B cell (primary cell): ENCODE measurements around the gene NPPC. TPM values are rescaled to one million over a fixed set of nuclear protein-coding genes. Genes with fewer than 3 reads are reported as not detected.

Experiments
- ATAC-seq: fragments of 200-7000 bp; cut with Tn5 transposase; one replicate; pipeline ENCODE4 v1.10.0; 2021; ENCODE audit warnings: low read depth, mild to moderate bottlenecking, moderate number of reproducible peaks, moderate library complexity
- CTCF ChIA-PET: fragments of 350-600 bp; sonication (Branson Sonifier 250); formaldehyde crosslinking; loops from one replicate; lab custom pipeline; 2021; ENCODE audit warnings: antibody characterized with exemption, inconsistent platforms; lab: Charles Lee
- POLR2A ChIA-PET: fragments of 350-600 bp; sonication (Branson Sonifier 250); formaldehyde crosslinking; loops from one replicate; lab custom pipeline; 2021; ENCODE audit warnings: antibody characterized with exemption; lab: Charles Lee
- DNase-seq: peaks from one replicate; pipeline ENCODE4 v3.0.0; 2013
- H2AFZ ChIP-seq: 2 replicates; pipeline ENCODE4 v1.6.1; 2012; ENCODE audit warnings: mild to moderate bottlenecking, low read depth, low read length; ENCODE audit not compliant: insufficient read depth, poor library complexity, severe bottlenecking
- H3K27ac ChIP-seq, 2 donors: 1 replicate in 1 of 2; 2 replicates in 1 of 2; pipeline ENCODE4 v1.5.1; 2012 to 2013; ENCODE audit warnings: low read length in 2 of 2, mild to moderate bottlenecking in 2 of 2, moderate library complexity in 1 of 2
- H3K27me3 ChIP-seq, 4 experiments: fragments of 200-600 bp in 1 of 4; sonication (generic) in 1 of 4; replicated peaks in 1 of 4; 1 replicate in 2 of 4; 2 replicates in 2 of 4; pipeline versions ENCODE4 v1.6.1 to v1.7.0; 2013 to 2016; ENCODE audit warnings: low read length in 3 of 4, mild to moderate bottlenecking in 2 of 4, mixed read lengths in 1 of 4, moderate library complexity in 1 of 4; ENCODE audit not compliant: insufficient read depth in 4 of 4, control insufficient read depth in 3 of 4; ENCODE audit errors: control extremely low read depth in 1 of 4
- H3K36me3 ChIP-seq, 2 experiments: replicated peaks in 1 of 2; 1 replicate in 1 of 2; 2 replicates in 1 of 2; pipeline versions ENCODE4 v1.6.1 to v1.7.1; 2013; ENCODE audit warnings: low read length in 1 of 2; ENCODE audit not compliant: insufficient read depth in 2 of 2, control insufficient read depth in 1 of 2; ENCODE audit errors: control extremely low read depth in 1 of 2, extremely low read depth in 1 of 2
- H3K4me1 ChIP-seq, 2 donors: fragments of 200-600 bp in 1 of 2; sonication (generic) in 1 of 2; 1 replicate in 1 of 2; 2 replicates in 1 of 2; pipeline versions ENCODE4 v1.5.1 to v1.6.1; 2013 to 2017; ENCODE audit warnings: low read length in 2 of 2; ENCODE audit not compliant: control insufficient read depth in 2 of 2, insufficient read depth in 2 of 2
- H3K4me2 ChIP-seq: replicated peaks from 2 replicates; pipeline ENCODE3; 2012; ENCODE audit warnings: mild to moderate bottlenecking, low read depth, low read length; ENCODE audit not compliant: poor library complexity, severe bottlenecking
- H3K4me3 ChIP-seq, 5 experiments: fragments of 200-600 bp in 1 of 5; sonication (generic) in 1 of 5; 1 replicate in 3 of 5; 2 replicates in 2 of 5; pipeline versions ENCODE4 v1.5.1 to v1.7.0; 2011 to 2016; ENCODE audit warnings: low read length in 4 of 5, mild to moderate bottlenecking in 4 of 5, low read depth in 2 of 5, control low read depth in 1 of 5, moderate library complexity in 1 of 5; ENCODE audit not compliant: insufficient read depth in 1 of 5; ENCODE audit errors: control extremely low read depth in 1 of 5, extremely low read depth in 1 of 5
- H3K79me2 ChIP-seq: fragments of 200-600 bp; sonication (generic); one replicate; pipeline ENCODE4 v1.6.0; 2016; ENCODE audit warnings: low read length; ENCODE audit not compliant: control insufficient read depth, insufficient read depth
- H3K9ac ChIP-seq: fragments of 200-600 bp; sonication (generic); 2 replicates; pipeline ENCODE4 v1.6.1; 2017; ENCODE audit warnings: mild to moderate bottlenecking, low read length, moderate library complexity
- H3K9me3 ChIP-seq, 3 donors: one replicate each; pipeline versions ENCODE4 v1.6.1 to v1.7.1; 2013; ENCODE audit warnings: low read length in 2 of 3; ENCODE audit not compliant: control insufficient read depth in 2 of 3, insufficient read depth in 1 of 3; ENCODE audit errors: control extremely low read depth in 1 of 3
- H4K20me1 ChIP-seq: 2 replicates; pipeline ENCODE4 v1.6.0; 2012; ENCODE audit warnings: mild to moderate bottlenecking, low read length; ENCODE audit not compliant: insufficient read depth, control insufficient read depth, poor library complexity, severe bottlenecking
- H3K27ac Mint-ChIP-seq: one replicate; pipeline ENCODE4 v1.8.0; 2021; ENCODE audit warnings: mixed read lengths
- H3K27me3 Mint-ChIP-seq: one replicate; pipeline ENCODE4 v1.8.0; 2021; ENCODE audit warnings: mixed read lengths
- H3K4me1 Mint-ChIP-seq: one replicate; pipeline ENCODE4 v1.8.0; 2021; ENCODE audit warnings: mixed read lengths
- H3K4me3 Mint-ChIP-seq: one replicate; pipeline ENCODE4 v1.8.0; 2021; ENCODE audit warnings: mixed read lengths
- H3K9me3 Mint-ChIP-seq: one replicate; pipeline ENCODE4 v1.8.0; 2022; ENCODE audit warnings: mixed read lengths; ENCODE audit not compliant: insufficient read depth
- EZH2 ChIP-seq: IDR thresholded peaks from 2 replicates; pipeline ENCODE4 v1.6.1; 2012; ENCODE audit warnings: borderline replicate concordance, low read depth, mild to moderate bottlenecking, moderate library complexity, low read length; ENCODE audit not compliant: insufficient read depth, poor library complexity, severe bottlenecking
- WGBS: methylation state at CpG from one replicate; pipeline ENCODE4 v1.1.5; 2013; ENCODE audit warnings: missing lambda C conversion rate; ENCODE audit not compliant: insufficient coverage; 5-methylcytosine and 5-hydroxymethylcytosine counted together
- intact Hi-C: fragments of 100-400 bp; cut with micrococcal nuclease; formaldehyde crosslinking; loops from one replicate; pipeline ENCODE4 v1.10.0; 2022
- polyA plus RNA-seq: library from polyadenylated mRNA; depleted of rRNA; stranded (reverse); fragments of >200 nt; gene quantifications from 2 replicates; pipeline ENCODE4 v1.2.3, GENCODE V29; 2012
- total RNA-seq, 2 donors: library from RNA; stranded (reverse); fragments of 120-200 nt in 1 of 2; gene quantifications; 1 replicate in 1 of 2; 2 replicates in 1 of 2; pipeline versions ENCODE4 v1.2.3 to v1.2.4, GENCODE V29; 2013 to 2022
- TF ChIP-seq, protein P1 (sequence below): fragments of 200-600 bp; IDR thresholded peaks from one replicate; pipeline ENCODE4 v1.8.0; 2022; ENCODE audit warnings: antibody characterized with exemption, mild to moderate bottlenecking

NPPC gene
- total and polyA plus RNA-seq, 2 donors (not counting 1 experiment from before 2014, with no cell fraction given) = 0.33 to 0.71 TPM

DNA sequence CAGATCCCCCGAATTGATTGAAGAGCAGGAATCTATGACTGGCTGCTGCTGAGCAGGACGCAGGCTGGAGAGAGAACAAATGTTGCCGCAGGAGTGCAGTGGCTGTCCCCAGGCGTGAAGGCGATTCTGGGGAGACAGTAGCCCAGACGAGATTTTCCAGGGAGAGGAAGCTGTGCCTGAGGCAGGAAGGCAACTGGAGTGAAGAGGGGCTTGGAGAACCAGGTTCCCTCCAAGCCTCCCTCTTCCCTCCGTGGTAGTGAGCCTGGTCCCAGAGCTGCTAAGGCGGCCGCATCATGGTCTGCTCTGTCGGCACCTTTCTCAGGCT is 1.3 kb upstream of the NPPC start:
- CTCF ChIA-PET = interaction anchor here (1.0 kb wide), 1 partner anchor 214 kb away, joined by 3 read pairs; no protein-coding TSS in a partner anchor
- Histone ChIP-seq H3K79me2 (no peaks in the 10 kb centered on the region), H3K4me1 (peaks cover 27% of the 10 kb centered on the region in 2 donors), H3K9me3 (peaks cover 0 to 7% (median 0%) of the 10 kb centered on the region in 3 donors), H3K36me3 (no peaks in the 10 kb centered on the region), H3K27ac (no peak overlapping the region), H3K4me3 (no peak overlapping the region), H3K4me2 (no peak overlapping the region), H3K27me3 (peaks cover 0 to 55% (median 20%) of the 10 kb centered on the region in 4 experiments), H3K9ac (no peak overlapping the region), H2AFZ (no peak overlapping the region), H4K20me1 (no peaks in the 10 kb centered on the region)
- no peak for TF ChIP-seq EZH2
- TF ChIP-seq, protein P1, sequence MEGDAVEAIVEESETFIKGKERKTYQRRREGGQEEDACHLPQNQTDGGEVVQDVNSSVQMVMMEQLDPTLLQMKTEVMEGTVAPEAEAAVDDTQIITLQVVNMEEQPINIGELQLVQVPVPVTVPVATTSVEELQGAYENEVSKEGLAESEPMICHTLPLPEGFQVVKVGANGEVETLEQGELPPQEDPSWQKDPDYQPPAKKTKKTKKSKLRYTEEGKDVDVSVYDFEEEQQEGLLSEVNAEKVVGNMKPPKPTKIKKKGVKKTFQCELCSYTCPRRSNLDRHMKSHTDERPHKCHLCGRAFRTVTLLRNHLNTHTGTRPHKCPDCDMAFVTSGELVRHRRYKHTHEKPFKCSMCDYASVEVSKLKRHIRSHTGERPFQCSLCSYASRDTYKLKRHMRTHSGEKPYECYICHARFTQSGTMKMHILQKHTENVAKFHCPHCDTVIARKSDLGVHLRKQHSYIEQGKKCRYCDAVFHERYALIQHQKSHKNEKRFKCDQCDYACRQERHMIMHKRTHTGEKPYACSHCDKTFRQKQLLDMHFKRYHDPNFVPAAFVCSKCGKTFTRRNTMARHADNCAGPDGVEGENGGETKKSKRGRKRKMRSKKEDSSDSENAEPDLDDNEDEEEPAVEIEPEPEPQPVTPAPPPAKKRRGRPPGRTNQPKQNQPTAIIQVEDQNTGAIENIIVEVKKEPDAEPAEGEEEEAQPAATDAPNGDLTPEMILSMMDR = no peak
- DNase-seq (no peak), ATAC-seq (no peak)
- H3K27ac Mint-ChIP-seq = no peak overlapping the region
- POLR2A ChIA-PET = no interaction called here
- H3K4me3 Mint-ChIP-seq = peak overlapping the region; percentile 77
- H3K27me3 Mint-ChIP-seq = peaks cover 49% of the 10 kb centered on the region
- no peaks in the 10 kb centered on the region for H3K9me3 Mint-ChIP-seq
- H3K4me1 Mint-ChIP-seq = peaks cover 25% of the 10 kb centered on the region
- intact Hi-C loops = no loop called here
- 75% methylated on average over 10 of the region's 10 CpGs for WGBS

DNA sequence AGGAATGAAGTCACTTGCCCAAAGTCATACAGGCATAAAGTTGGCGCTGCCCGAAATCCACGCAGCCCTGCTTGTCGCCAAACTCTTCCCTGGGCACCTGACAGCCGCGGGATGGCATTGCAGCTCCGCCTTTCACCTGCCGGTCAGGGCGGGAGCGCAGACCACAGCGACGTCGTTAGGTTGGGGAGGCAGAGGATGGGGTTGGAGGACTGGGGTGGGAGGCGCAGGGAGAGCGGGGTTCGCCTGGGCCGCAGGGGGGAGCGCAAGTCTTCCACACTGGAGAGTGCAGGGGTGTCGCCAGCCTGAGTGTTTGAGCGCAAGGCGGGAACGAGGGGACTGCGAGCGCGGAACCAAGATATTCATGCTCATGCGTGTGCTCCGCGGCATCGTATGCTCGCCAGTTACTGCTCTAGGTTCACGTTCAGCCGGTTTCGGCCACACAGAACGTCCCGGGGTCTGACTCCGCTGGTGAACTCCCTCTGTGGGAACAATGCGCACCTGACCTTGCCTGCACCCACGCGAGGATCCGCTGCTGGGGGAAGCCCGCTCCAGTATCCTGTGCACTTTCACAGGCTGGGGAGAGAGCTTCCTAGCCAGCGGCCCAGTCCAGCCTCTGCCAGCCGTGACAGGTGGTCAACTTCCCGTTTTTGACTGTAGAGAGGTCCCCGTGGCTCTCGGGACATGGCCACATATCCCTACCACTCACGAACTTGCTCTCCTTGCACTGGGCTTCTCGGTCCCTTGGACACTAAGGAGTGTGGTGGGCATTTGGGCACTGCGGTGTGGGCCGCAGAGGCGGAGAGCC is 767 bp upstream of the NPPC start:
- Mint-ChIP-seq H3K4me1 (peaks cover 25% of the 10 kb centered on the region), H3K4me3 (peak overlapping the region; percentile 77), H3K27ac (no peak overlapping the region), H3K9me3 (no peaks in the 10 kb centered on the region), H3K27me3 (peaks cover 52% of the 10 kb centered on the region)
- Histone ChIP-seq H3K79me2 (no peaks in the 10 kb centered on the region), H3K36me3 (no peaks in the 10 kb centered on the region), H3K4me1 (peaks cover 27% of the 10 kb centered on the region in 2 donors), H2AFZ (peak overlapping the region; percentile 76), H3K27me3 (peaks cover 0 to 59% (median 20%) of the 10 kb centered on the region in 4 experiments), H4K20me1 (no peaks in the 10 kb centered on the region), H3K9me3 (peaks cover 0 to 7% (median 0%) of the 10 kb centered on the region in 3 donors), H3K4me2 (peak overlapping the region; percentile 85), H3K9ac (peak overlapping the region; percentile 48), H3K27ac (no peak overlapping the region), H3K4me3 (peak overlapping the region in 3 of 5 experiments; percentile 42 to 57 (median 51))
- WGBS = 7% methylated on average over 49 of the region's 51 CpGs
- ATAC-seq = no peak
- ChIA-PET CTCF (interaction anchor here (1.0 to 4.3 kb wide), 3 partner anchors 20 to 399 kb away, joined by 3 to 12 read pairs (median 9); no protein-coding TSS in a partner anchor), POLR2A (no interaction called here)
- DNase-seq = no peak
- TF ChIP-seq, protein P1 = no peak
- TF ChIP-seq EZH2 = no peak
- intact Hi-C loops = no loop called here
